Measurements from ENCODE around the gene MRPL36. TPM values are rescaled to one million over a fixed set of nuclear protein-coding genes. Genes with fewer than 3 reads are reported as not detected.

The MRPL36 gene
- total RNA-seq, 1 experiment from 2014 or later = 145 TPM

- CTCF ChIA-PET = no interaction called here
- H3K79me2 ChIP-seq (ENCODE audit: low read depth) = no peaks in the 10 kb centered on the region
- no peaks in the 10 kb centered on the region for H3K36me3 ChIP-seq (ENCODE audit: low read depth)
- DNase-seq = no peak
- no peaks in the 10 kb centered on the region; the same call in 1 of the 2 replicates for H4K20me1 ChIP-seq (ENCODE audit: insufficient read depth)
- intact Hi-C loops (cut with micrococcal nuclease; ENCODE audit: unreplicated experiment) = no loop called here
- BruUV-seq (replicated peaks) = no TSS peak
- H2AFZ ChIP-seq = no peak overlapping the region
- POLR2A ChIA-PET (ENCODE audit: unreplicated experiment) = no interaction called here
- no peak overlapping the region for H3K4me3 ChIP-seq
- no peaks in the 10 kb centered on the region for H3F3A ChIP-seq (ENCODE audit: insufficient read depth, low read depth)
- no peak overlapping the region for H3K4me2 ChIP-seq
- H3K4me1 ChIP-seq (replicated peaks; ENCODE audit: insufficient read depth) = no peaks in the 10 kb centered on the region
- peaks cover 87% of the 10 kb centered on the region for H3K27me3 ChIP-seq (ENCODE audit: insufficient read depth, low read depth)
- H3K9me3 ChIP-seq (ENCODE audit: insufficient read depth, low read depth) = no peaks in the 10 kb centered on the region
- TF ChIP-seq CTCF (conservative IDR thresholded peaks at IDR 0.05) = no peak
- no peak for TF ChIP-seq EZH2 (IDR thresholded peaks at IDR 0.05; ENCODE audit: low read depth)
- H3K27ac ChIP-seq = no peak overlapping the region
- H3K9me2 ChIP-seq (ENCODE audit: insufficient read depth) = no peaks in the 10 kb centered on the region
These were observed 35.8 kb upstream of the MRPL36 start for GRCh38 chr5:1835431-1835830.

GRCh38 chr5:1834721-1835429 is 35.2 kb upstream of the MRPL36 start:
- H3F3A ChIP-seq (ENCODE audit: insufficient read depth, low read depth) = no peaks in the 10 kb centered on the region
- no peak overlapping the region for H3K4me2 ChIP-seq
- ChIA-PET POLR2A (ENCODE audit: unreplicated experiment) (no interaction called here), CTCF (no interaction called here)
- no peaks in the 10 kb centered on the region for H3K4me1 ChIP-seq (replicated peaks; ENCODE audit: insufficient read depth)
- peaks cover 82% of the 10 kb centered on the region for H3K27me3 ChIP-seq (ENCODE audit: insufficient read depth, low read depth)
- H3K79me2 ChIP-seq (ENCODE audit: low read depth) = no peaks in the 10 kb centered on the region
- TF ChIP-seq EZH2 (IDR thresholded peaks at IDR 0.05; ENCODE audit: low read depth) (0 out of 2 replicates have a peak, but pooled peaks have one; percentile 47), CTCF (conservative IDR thresholded peaks at IDR 0.05) (no peak)
- no peak overlapping the region for H3K27ac ChIP-seq
- intact Hi-C loops (cut with micrococcal nuclease; ENCODE audit: unreplicated experiment) = no loop called here
- no peak for DNase-seq
- no peak overlapping the region for H2AFZ ChIP-seq
- H3K9me3 ChIP-seq (ENCODE audit: insufficient read depth, low read depth) = no peaks in the 10 kb centered on the region
- no peaks in the 10 kb centered on the region for H3K36me3 ChIP-seq (ENCODE audit: low read depth)
- no TSS peak for BruUV-seq (replicated peaks)
- H3K9me2 ChIP-seq (ENCODE audit: insufficient read depth) = no peaks in the 10 kb centered on the region
- no peaks in the 10 kb centered on the region; the same call in 1 of the 2 replicates for H4K20me1 ChIP-seq (ENCODE audit: insufficient read depth)
- H3K4me3 ChIP-seq = no peak overlapping the region

DNA sequence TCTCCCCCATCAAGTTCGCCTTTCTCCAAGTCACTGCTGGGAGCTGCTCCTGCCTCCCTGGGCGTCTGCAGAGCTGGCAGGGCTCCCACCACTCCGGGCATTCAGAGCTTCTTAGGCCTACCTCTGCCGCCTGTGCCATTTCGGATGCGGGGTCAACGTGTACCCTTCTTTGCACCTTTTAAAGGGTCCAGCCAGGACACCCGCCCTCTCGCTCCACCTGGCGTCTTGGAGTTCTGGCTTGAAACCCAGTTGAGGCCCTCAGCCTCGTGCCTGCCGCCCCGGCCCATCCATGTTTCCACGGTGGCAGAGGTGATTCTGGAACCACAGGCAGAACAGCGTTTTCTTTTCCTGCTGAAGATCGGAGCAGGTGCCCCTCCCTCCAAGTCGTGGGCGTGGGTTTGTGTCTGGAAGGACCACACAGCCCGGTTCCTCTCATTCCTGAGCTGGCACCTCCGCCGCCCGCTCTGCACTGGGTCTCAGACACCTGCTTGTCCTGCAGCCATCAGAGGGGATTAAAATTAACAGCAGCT is 34.5 kb upstream of the MRPL36 start:
- H3K9me2 ChIP-seq (ENCODE audit: insufficient read depth) = no peaks in the 10 kb centered on the region
- H3F3A ChIP-seq (ENCODE audit: insufficient read depth, low read depth) = no peaks in the 10 kb centered on the region
- H3K9me3 ChIP-seq (ENCODE audit: insufficient read depth, low read depth) = no peaks in the 10 kb centered on the region
- CTCF ChIA-PET = no interaction called here
- POLR2A ChIA-PET (ENCODE audit: unreplicated experiment) = no interaction called here
- H3K4me1 ChIP-seq (replicated peaks; ENCODE audit: insufficient read depth) = no peaks in the 10 kb centered on the region
- H2AFZ ChIP-seq = no peak overlapping the region
- no peaks in the 10 kb centered on the region for H3K36me3 ChIP-seq (ENCODE audit: low read depth)
- no peaks in the 10 kb centered on the region for H3K79me2 ChIP-seq (ENCODE audit: low read depth)
- H3K4me2 ChIP-seq = no peak overlapping the region
- BruUV-seq (replicated peaks) = no TSS peak
- intact Hi-C loops (cut with micrococcal nuclease; ENCODE audit: unreplicated experiment) = no loop called here
- TF ChIP-seq EZH2 (IDR thresholded peaks at IDR 0.05; ENCODE audit: low read depth) (no peak), CTCF (conservative IDR thresholded peaks at IDR 0.05) (no peak)
- DNase-seq = no peak
- H3K4me3 ChIP-seq = no peak overlapping the region
- H4K20me1 ChIP-seq (ENCODE audit: insufficient read depth) = no peaks in the 10 kb centered on the region; the same call in 1 of the 2 replicates
- no peak overlapping the region for H3K27ac ChIP-seq
- peaks cover 74% of the 10 kb centered on the region for H3K27me3 ChIP-seq (ENCODE audit: insufficient read depth, low read depth)
